A673 (cell line): ENCODE results near the gene SOX30.
"Not testable (repeated sequence)": the region's sequence is repeated elsewhere in the genome, so short reads cannot be mapped to it uniquely, and the experiment has no call there.

Experiments used
- CTCF ChIP-seq: fragments of 300-800, 200-600 bp; sonication (generic); conservative IDR thresholded peaks from 2 replicates; pipeline ENCODE4 v1.5.1; 2017; ENCODE audit warnings: low read depth, mild to moderate bottlenecking, antibody characterized with exemption, low read length, moderate library complexity, mixed read lengths
- EZH2 ChIP-seq: fragments of 200-600 bp; sonication (generic); IDR thresholded peaks from 2 replicates; pipeline ENCODE4 v1.6.1; 2017; ENCODE audit warnings: borderline replicate concordance, low read depth, mild to moderate bottlenecking, mixed read lengths, antibody characterized with exemption, low read length; ENCODE audit not compliant: poor library complexity, severe bottlenecking

- not testable (repeated sequence) for TF ChIP-seq CTCF, EZH2
These were observed 41.6 kb upstream of the SOX30 start for GRCh38 chr5:157693816-157694215.
